HepG2 (cell line): ENCODE data around the gene JOSD2. TPM values are rescaled to one million over a fixed set of nuclear protein-coding genes. Genes with fewer than 3 reads are reported as not detected.

Experiments used
- ATAC-seq: fragments of 200-7000 bp; cut with Tn5 transposase; 3 replicates; pipeline ENCODE4 v1.9.1; 2020; ENCODE audit warnings: mild to moderate bottlenecking, moderate library complexity
- BruUV-seq: library from RNA; stranded (reverse); fragments of 400-500 nt; replicated peaks from 2 replicates; lab custom pipeline; 2021; lab: Mats Ljungman, UMichigan
- CTCF ChIA-PET: fragments of 300-600 bp; formaldehyde crosslinking; extraction: SDS; loops from one replicate; lab custom pipeline; 2021; ENCODE audit warnings: low total read pairs, inconsistent platforms, low intra/inter-chr PET ratio; lab: Yijun Ruan, JAX
- POLR2A ChIA-PET: fragments of 350-600 bp; sonication (Branson Sonifier 250); formaldehyde crosslinking; loops from one replicate; lab custom pipeline; 2020; ENCODE audit warnings: antibody characterized with exemption, inconsistent platforms; lab: Yijun Ruan, JAX
- DNase-seq: peaks from one replicate; pipeline ENCODE4 v3.0.0-alpha.2; 2015; ENCODE audit warnings: low spot score
- FAIRE-seq: peaks from 3 replicates; lab custom pipeline; 2011; peaks lifted over from hg19 to GRCh38; lab: Jason Lieb, UNC
- H2AFZ ChIP-seq: one replicate; pipeline ENCODE4 v1.6.1; 2011; ENCODE audit warnings: low read length, inconsistent platforms
- H3K27ac ChIP-seq: fragments of 300-600 bp; 3 replicates; pipeline ENCODE4 v1.8.0; 2011; ENCODE audit warnings: mixed run types, mild to moderate bottlenecking, mixed read lengths, low read length, inconsistent platforms; ENCODE audit not compliant: insufficient read depth; ENCODE audit errors: extremely low read length
- H3K27me3 ChIP-seq, 2 experiments: fragments of 200-600 bp in 1 of 2; 2 replicates in 1 of 2; 3 replicates in 1 of 2; pipeline versions ENCODE4 v1.6.0 to v1.8.0; 2011; ENCODE audit warnings: low read length in 2 of 2, mild to moderate bottlenecking in 2 of 2, moderate library complexity in 2 of 2, inconsistent platforms in 1 of 2; ENCODE audit not compliant: insufficient read depth in 2 of 2, control insufficient read depth in 1 of 2
- H3K36me3 ChIP-seq, 2 experiments: fragments of 200-600 bp in 1 of 2; replicated peaks in 1 of 2; 2 replicates in 1 of 2; 3 replicates in 1 of 2; pipeline versions ENCODE4 v1.5.1 to v1.8.0; 2011; ENCODE audit warnings: low read length in 2 of 2, inconsistent platforms in 1 of 2; ENCODE audit not compliant: insufficient read depth in 2 of 2, control insufficient read depth in 1 of 2
- H3K4me1 ChIP-seq: 2 replicates; pipeline ENCODE4 v1.5.1; 2012; ENCODE audit warnings: low read length, inconsistent platforms; ENCODE audit not compliant: insufficient read depth
- H3K4me2 ChIP-seq: 2 replicates; pipeline ENCODE4 v1.6.0; 2011; ENCODE audit warnings: low read depth, low read length, inconsistent platforms
- H3K4me3 ChIP-seq, 3 experiments: fragments of 200-600 bp in 1 of 3; sonication (generic), shearing (Covaris generic) in 1 of 3; replicated peaks in 1 of 3; 2 replicates each; pipeline ENCODE4 v1.5.1; 2011 to 2016; ENCODE audit warnings: low read length in 3 of 3, inconsistent platforms in 2 of 3, low read depth in 2 of 3, mild to moderate bottlenecking in 2 of 3, control low read depth in 1 of 3, mixed read lengths in 1 of 3; ENCODE audit not compliant: insufficient read depth in 1 of 3
- H3K79me2 ChIP-seq: one replicate; pipeline ENCODE4 v1.6.1; 2011; ENCODE audit warnings: low read length, inconsistent platforms; ENCODE audit not compliant: insufficient read depth
- H3K9ac ChIP-seq: 2 replicates; pipeline ENCODE4 v1.6.0; 2011; ENCODE audit warnings: mild to moderate bottlenecking, low read depth, low read length, inconsistent platforms; ENCODE audit not compliant: insufficient read depth
- H3K9me3 ChIP-seq: 2 replicates; pipeline ENCODE4 v1.5.1; 2012; ENCODE audit warnings: mild to moderate bottlenecking, low read length
- H4K20me1 ChIP-seq: 2 replicates; pipeline ENCODE4 v1.6.0; 2011; ENCODE audit warnings: inconsistent platforms, mild to moderate bottlenecking, low read length, moderate library complexity; ENCODE audit not compliant: insufficient read depth
- CENPT ChIP-seq: sonication (generic); formaldehyde crosslinking; IDR thresholded peaks from 2 replicates; pipeline ENCODE4 v1.8.0; 2022; ENCODE audit warnings: low read depth, mild to moderate bottlenecking, moderate library complexity, missing genetic modification reagents
- EHMT2 ChIP-seq: fragments of 200-600 bp; sonication (generic); IDR thresholded peaks from 2 replicates; pipeline ENCODE4 v1.7.0; 2017; ENCODE audit warnings: antibody characterized with exemption, low read depth, low read length, borderline replicate concordance
- IKZF5 ChIP-seq: IDR thresholded peaks from 2 replicates; pipeline ENCODE4 v1.6.1; 2018; ENCODE audit warnings: missing genetic modification reagents, mild to moderate bottlenecking, missing compliant biosample characterization
- JUNB ChIP-seq: sonication (generic); formaldehyde crosslinking; IDR thresholded peaks from 2 replicates; pipeline ENCODE4 v1.8.0; 2022; ENCODE audit warnings: missing genetic modification reagents, mild to moderate bottlenecking, borderline replicate concordance
- KLF13 ChIP-seq: sonication (generic); formaldehyde crosslinking; IDR thresholded peaks from 2 replicates; pipeline ENCODE4 v1.4.0; 2020; ENCODE audit warnings: mild to moderate bottlenecking, missing genetic modification reagents
- MBD4 ChIP-seq: IDR thresholded peaks from 2 replicates; pipeline ENCODE4 v1.6.1; 2012; ENCODE audit warnings: low read length, inconsistent platforms, borderline replicate concordance
- RARA ChIP-seq: IDR thresholded peaks from 2 replicates; pipeline ENCODE4 v1.6.1; 2016; ENCODE audit warnings: missing genetic modification reagents, missing compliant biosample characterization
- SAP130 ChIP-seq: IDR thresholded peaks from 2 replicates; pipeline ENCODE4 v1.6.1; 2016; ENCODE audit warnings: low read depth
- SOX6 ChIP-seq, 2 experiments: fragments of 450-650 bp in 1 of 2; sonication (generic) in 1 of 2; formaldehyde crosslinking in 1 of 2; IDR thresholded peaks; 2 replicates each; pipeline versions ENCODE4 v1.4.0 to v1.6.1; 2017 to 2020; ENCODE audit warnings: antibody characterized with exemption in 1 of 2, mild to moderate bottlenecking in 1 of 2, missing genetic modification reagents in 1 of 2
- SRY ChIP-seq: sonication (generic); formaldehyde crosslinking; IDR thresholded peaks from 2 replicates; pipeline ENCODE4 v1.8.0; 2022; ENCODE audit warnings: mild to moderate bottlenecking, missing genetic modification reagents
- ZBTB2 ChIP-seq: sonication (generic); formaldehyde crosslinking; IDR thresholded peaks from 2 replicates; pipeline ENCODE4 v1.8.0; 2022; ENCODE audit warnings: low read depth, missing genetic modification reagents
- ZBTB38 ChIP-seq: sonication (generic); formaldehyde crosslinking; IDR thresholded peaks from 2 replicates; pipeline ENCODE4 v1.5.1; 2020; ENCODE audit warnings: mild to moderate bottlenecking, missing genetic modification reagents
- ZC3H13 ChIP-seq: sonication (generic); formaldehyde crosslinking; IDR thresholded peaks from 2 replicates; pipeline ENCODE4 v1.8.1; 2023; ENCODE audit warnings: mild to moderate bottlenecking, missing genetic modification reagents, moderate library complexity
- ZNF431 ChIP-seq: sonication (generic); formaldehyde crosslinking; IDR thresholded peaks from 2 replicates; pipeline ENCODE4 v1.9.0; 2022; ENCODE audit warnings: missing genetic modification reagents, low read depth, mild to moderate bottlenecking, borderline replicate concordance
- ZNF550 ChIP-seq: sonication (generic); formaldehyde crosslinking; IDR thresholded peaks from 2 replicates; pipeline ENCODE4 v1.4.0; 2020; ENCODE audit warnings: mild to moderate bottlenecking, missing genetic modification reagents, borderline replicate concordance
- ZNF563 ChIP-seq: sonication (generic); formaldehyde crosslinking; IDR thresholded peaks from 2 replicates; pipeline ENCODE4 v1.8.0; 2022; ENCODE audit warnings: mild to moderate bottlenecking, moderate library complexity, missing genetic modification reagents
- ZNF652 ChIP-seq: IDR thresholded peaks from 2 replicates; pipeline ENCODE4 v1.6.1; 2016; ENCODE audit warnings: low read depth, borderline replicate concordance
- WGBS: methylation state at CpG from one replicate; pipeline ENCODE4 v1.1.6; 2017; ENCODE audit warnings: low lambda C conversion rate; 5-methylcytosine and 5-hydroxymethylcytosine counted together
- in situ Hi-C: cut with HindIII; loops from 2 replicates; pipeline ENCODE4 v1.10.0; 2017; ENCODE audit warnings: low pct_unique_long_range_greater_than_20kb; ENCODE audit not compliant: extremely low pct_ligation_motif_present
- intact Hi-C: fragments of 100-400 bp; cut with micrococcal nuclease; formaldehyde crosslinking; loops from one replicate; pipeline ENCODE4 v1.10.0; 2022; ENCODE audit not compliant: unreplicated experiment
- polyA plus RNA-seq, 8 experiments: library from polyadenylated mRNA; depleted of rRNA in 3 of 8; stranded (reverse) in 7 of 8; unstranded in 1 of 8; fragments of >200 nt; fragmentation: Illumina TruSeq in 4 of 8; extraction: Trizol in 4 of 8; gene quantifications; 2 replicates each; pipeline versions ENCODE4 v1.2.1 to v1.2.3, GENCODE V29; 2011 to 2016; ENCODE audit warnings: low read depth in 4 of 8, missing spikeins in 1 of 8, mixed read lengths in 1 of 8; ENCODE audit not compliant: insufficient read depth in 1 of 8
- total RNA-seq, 5 experiments: library from RNA; depleted of rRNA; stranded (reverse); fragments of >200 nt; fragmentation: Illumina TruSeq; extraction: Trizol; gene quantifications; 2 replicates each; pipeline ENCODE4 v1.2.3, GENCODE V29; 2016; ENCODE audit warnings: low read depth in 1 of 5
- TF ChIP-seq, protein P1 (sequence below): sonication (generic); formaldehyde crosslinking; IDR thresholded peaks from 2 replicates; pipeline ENCODE4 v1.5.0; 2020; ENCODE audit warnings: mild to moderate bottlenecking, missing genetic modification reagents, moderate library complexity

Gene JOSD2
- total and polyA plus RNA-seq, 2 of the 13 experiments (the other 11 are each of a cell fraction or from before 2014, with no cell fraction given) = 2.0 to 4.1 TPM

GRCh38 chr19:50519006-50519575 lies 8.1 kb upstream of the JOSD2 start:
- peaks cover 1% of the 10 kb centered on the region; the same call in 1 of the 2 replicates for H3K4me1 ChIP-seq
- 0 out of 5 replicates have a peak, but pooled peaks cover 0 to 4% of the 10 kb centered on the region in 2 experiments for H3K27me3 ChIP-seq
- no peak overlapping the region for H3K9ac ChIP-seq
- H3K4me3 ChIP-seq = no peak overlapping the region
- ATAC-seq (no peak), FAIRE-seq (no peak), DNase-seq (no peak)
- no peaks in the 10 kb centered on the region for H3K36me3 ChIP-seq
- 86% methylated on average over 26 of the region's 40 CpGs for WGBS
- POLR2A ChIA-PET = no interaction called here
- intact Hi-C loops (no loop called here), in situ Hi-C loops (no loop called here)
- H3K9me3 ChIP-seq = no peaks in the 10 kb centered on the region
- H3K79me2 ChIP-seq = no peaks in the 10 kb centered on the region
- no TSS peak for BruUV-seq
- no peak overlapping the region for H3K4me2 ChIP-seq
- TF ChIP-seq KLF13 (CRISPR knock-in tag) (no peak), IKZF5 (no peak), SAP130 (CRISPR knock-in tag) (no peak), ZNF550 (CRISPR knock-in tag) (no peak), SRY (CRISPR knock-in tag) (no peak), ZNF431 (CRISPR knock-in tag) (no peak), ZNF563 (CRISPR knock-in tag) (no peak), ZC3H13 (CRISPR knock-in tag) (no peak), JUNB (CRISPR knock-in tag) (no peak), ZNF652 (CRISPR knock-in tag) (no peak), CENPT (CRISPR knock-in tag) (no peak), RARA (CRISPR knock-in tag) (no peak), ZBTB2 (CRISPR knock-in tag) (no peak), EHMT2 (no peak), ZBTB38 (no peak), SOX6 (IDR thresholded peaks at IDR 0.05) (no peak), SOX6 (CRISPR knock-in tag; IDR thresholded peaks at IDR 0.05) (no peak), MBD4 (no peak)
- TF ChIP-seq, protein P1, sequence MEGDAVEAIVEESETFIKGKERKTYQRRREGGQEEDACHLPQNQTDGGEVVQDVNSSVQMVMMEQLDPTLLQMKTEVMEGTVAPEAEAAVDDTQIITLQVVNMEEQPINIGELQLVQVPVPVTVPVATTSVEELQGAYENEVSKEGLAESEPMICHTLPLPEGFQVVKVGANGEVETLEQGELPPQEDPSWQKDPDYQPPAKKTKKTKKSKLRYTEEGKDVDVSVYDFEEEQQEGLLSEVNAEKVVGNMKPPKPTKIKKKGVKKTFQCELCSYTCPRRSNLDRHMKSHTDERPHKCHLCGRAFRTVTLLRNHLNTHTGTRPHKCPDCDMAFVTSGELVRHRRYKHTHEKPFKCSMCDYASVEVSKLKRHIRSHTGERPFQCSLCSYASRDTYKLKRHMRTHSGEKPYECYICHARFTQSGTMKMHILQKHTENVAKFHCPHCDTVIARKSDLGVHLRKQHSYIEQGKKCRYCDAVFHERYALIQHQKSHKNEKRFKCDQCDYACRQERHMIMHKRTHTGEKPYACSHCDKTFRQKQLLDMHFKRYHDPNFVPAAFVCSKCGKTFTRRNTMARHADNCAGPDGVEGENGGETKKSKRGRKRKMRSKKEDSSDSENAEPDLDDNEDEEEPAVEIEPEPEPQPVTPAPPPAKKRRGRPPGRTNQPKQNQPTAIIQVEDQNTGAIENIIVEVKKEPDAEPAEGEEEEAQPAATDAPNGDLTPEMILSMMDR (CRISPR knock-in tag) = no peak
- CTCF ChIA-PET = no interaction called here
- no peaks in the 10 kb centered on the region for H4K20me1 ChIP-seq
- H3K27ac ChIP-seq = no peak overlapping the region
- no peak overlapping the region for H2AFZ ChIP-seq
